HG02623 (cell line): ENCODE results near the gene TRAF3IP1.
"Not testable (repeated sequence)": the region's sequence is repeated elsewhere in the genome, so short reads cannot be mapped to it uniquely, and the experiment has no call there.

Experiments used
- ATAC-seq: cut with Tn5 transposase; IDR thresholded peaks from one replicate; pipeline ENCODE4 v1.9.1; 2021; ENCODE audit warnings: moderate library complexity; ENCODE audit not compliant: unreplicated experiment

The TRAF3IP1 gene

GRCh38 chr2:238320246-238320647 is at the start of gene TRAF3IP1:
TSS of gene TRAF3IP1 (plus strand) at chr2:238320518. CDS start at chr2:238320663, 145 bp downstream.
- peak; percentile 95 for ATAC-seq

- no peak for ATAC-seq
These were observed 49.7 kb upstream of the TRAF3IP1 start for GRCh38 chr2:238270606-238271005.

GRCh38 chr2:238271061-238271554 is 49.2 kb upstream of the TRAF3IP1 start:
- ATAC-seq = no peak

GRCh38 chr2:238271686-238272085 is 48.6 kb upstream of the TRAF3IP1 start:
- ATAC-seq = not testable (repeated sequence)

- no peak for ATAC-seq
These were observed 48.2 kb upstream of the TRAF3IP1 start for GRCh38 chr2:238272156-238272555.

GRCh38 chr2:238273433-238273832 is 46.9 kb upstream of the TRAF3IP1 start:
- ATAC-seq = not testable (repeated sequence)

- no peak for ATAC-seq
These were observed 46.0 kb upstream of the TRAF3IP1 start for GRCh38 chr2:238274152-238274865.

GRCh38 chr2:238277695-238278094 is 42.6 kb upstream of the TRAF3IP1 start:
- no peak for ATAC-seq

- ATAC-seq = no peak
These were observed 41.5 kb upstream of the TRAF3IP1 start for GRCh38 chr2:238278626-238279323.

GRCh38 chr2:238279324-238279682 is 41.0 kb upstream of the TRAF3IP1 start:
- ATAC-seq = no peak

GRCh38 chr2:238280083-238280825 is 40.1 kb upstream of the TRAF3IP1 start:
- ATAC-seq = no peak

- ATAC-seq = no peak
These were observed 38.4 kb upstream of the TRAF3IP1 start for GRCh38 chr2:238281826-238282480.

- no peak for ATAC-seq
These were observed 37.2 kb upstream of the TRAF3IP1 start for GRCh38 chr2:238282861-238283738.

- ATAC-seq = no peak
These were observed 35.4 kb upstream of the TRAF3IP1 start for GRCh38 chr2:238284802-238285515.

GRCh38 chr2:238285653-238286082 is 34.6 kb upstream of the TRAF3IP1 start:
- ATAC-seq = no peak

- no peak for ATAC-seq
These were observed 34.2 kb upstream of the TRAF3IP1 start for GRCh38 chr2:238286095-238286494.

GRCh38 chr2:238286551-238286950 is 33.8 kb upstream of the TRAF3IP1 start:
- ATAC-seq = no peak

GRCh38 chr2:238286987-238287736 is 33.2 kb upstream of the TRAF3IP1 start:
- no peak for ATAC-seq
